ENCODE results near the gene GLCCI1. TPM values are rescaled to one million over a fixed set of nuclear protein-coding genes. Genes with fewer than 3 reads are reported as not detected.

GLCCI1 gene
- total RNA-seq = 2.1 and 2.8 TPM in 2 replicates

DNA sequence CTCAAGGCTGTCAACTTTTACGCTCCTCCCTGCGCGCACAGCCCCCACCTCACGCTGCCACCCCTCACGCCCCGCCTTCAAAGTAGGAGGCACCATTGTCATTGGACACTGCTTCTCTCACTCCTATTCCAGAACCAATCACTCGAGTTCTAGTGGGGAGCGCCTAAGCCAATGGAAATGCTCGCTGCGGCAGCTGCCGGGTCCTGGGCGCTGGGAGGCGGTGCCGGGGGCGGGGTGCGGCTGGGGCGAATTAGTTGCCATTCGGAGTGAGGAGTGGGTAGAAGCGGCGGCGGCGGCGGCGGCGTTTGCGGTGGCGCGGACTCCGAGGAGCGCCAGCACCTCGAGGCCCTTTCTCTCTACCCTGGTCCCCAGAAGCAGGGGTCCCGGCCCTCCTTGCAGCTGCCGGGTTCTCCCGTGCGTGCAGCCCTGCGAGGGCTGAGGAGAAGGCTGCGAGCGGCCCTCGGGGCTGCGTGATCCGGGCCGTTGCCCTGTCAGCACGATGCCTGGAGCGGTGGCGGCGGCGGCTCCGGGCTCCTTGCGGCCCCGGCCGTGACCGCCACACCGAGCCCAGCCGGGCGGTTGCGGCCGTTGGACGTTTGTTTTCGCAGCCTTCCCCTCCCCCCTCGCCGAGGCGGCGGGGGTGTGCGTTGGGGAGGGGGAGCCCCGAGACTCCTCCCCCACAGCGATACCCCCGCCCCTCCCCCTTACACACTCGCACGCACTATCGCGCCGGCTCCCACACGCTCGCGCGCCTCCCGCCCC lies at the start of gene GLCCI1:
GLCCI1 (plus strand) TSS at position 253 of the 762 bp plus-strand sequence. CDS start 555 bp downstream, outside the sequence.
- no peak for FAIRE-seq
- peak; percentile 91 for DNase-seq (ENCODE audit: low read depth)
- TF ChIP-seq, protein P1, sequence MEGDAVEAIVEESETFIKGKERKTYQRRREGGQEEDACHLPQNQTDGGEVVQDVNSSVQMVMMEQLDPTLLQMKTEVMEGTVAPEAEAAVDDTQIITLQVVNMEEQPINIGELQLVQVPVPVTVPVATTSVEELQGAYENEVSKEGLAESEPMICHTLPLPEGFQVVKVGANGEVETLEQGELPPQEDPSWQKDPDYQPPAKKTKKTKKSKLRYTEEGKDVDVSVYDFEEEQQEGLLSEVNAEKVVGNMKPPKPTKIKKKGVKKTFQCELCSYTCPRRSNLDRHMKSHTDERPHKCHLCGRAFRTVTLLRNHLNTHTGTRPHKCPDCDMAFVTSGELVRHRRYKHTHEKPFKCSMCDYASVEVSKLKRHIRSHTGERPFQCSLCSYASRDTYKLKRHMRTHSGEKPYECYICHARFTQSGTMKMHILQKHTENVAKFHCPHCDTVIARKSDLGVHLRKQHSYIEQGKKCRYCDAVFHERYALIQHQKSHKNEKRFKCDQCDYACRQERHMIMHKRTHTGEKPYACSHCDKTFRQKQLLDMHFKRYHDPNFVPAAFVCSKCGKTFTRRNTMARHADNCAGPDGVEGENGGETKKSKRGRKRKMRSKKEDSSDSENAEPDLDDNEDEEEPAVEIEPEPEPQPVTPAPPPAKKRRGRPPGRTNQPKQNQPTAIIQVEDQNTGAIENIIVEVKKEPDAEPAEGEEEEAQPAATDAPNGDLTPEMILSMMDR (IDR thresholded peaks at IDR 0.05; ENCODE audit: insufficient read depth, low read length, severe bottlenecking) = no peak
- Histone ChIP-seq H3K4me3 (ENCODE audit: low read depth, low read length) (peak within 1 kb of the TSS; percentile 87), H3K27me3 (ENCODE audit: control insufficient read depth, insufficient read depth, low read length) (no peaks in the 10 kb centered on the region), H3K36me3 (ENCODE audit: control insufficient read depth, insufficient read depth, low read length) (no peaks in the 10 kb centered on the region)

DNA sequence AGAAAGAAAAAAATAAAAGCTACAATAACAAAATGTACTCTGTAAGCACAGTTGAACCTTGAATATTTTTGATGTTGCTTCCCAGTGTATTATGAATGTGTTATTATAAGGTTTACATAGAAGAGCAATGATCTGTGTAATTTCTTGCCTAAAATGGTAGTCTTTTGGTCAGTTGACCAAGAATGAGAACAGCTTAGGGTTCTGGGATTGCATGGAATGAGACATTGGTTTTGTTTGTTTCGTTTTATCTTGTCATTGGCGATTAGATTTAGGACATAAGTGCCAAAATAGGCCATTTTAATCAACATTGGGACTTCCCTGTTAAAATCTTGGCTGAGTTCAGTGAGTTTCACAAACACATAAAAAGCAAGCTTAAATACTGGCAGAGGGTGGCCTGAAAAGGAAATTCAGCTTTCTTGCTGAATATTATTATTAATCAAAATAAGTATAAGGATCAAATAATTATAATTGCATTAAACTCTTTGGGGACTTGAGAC lies 49.1 kb upstream of the GLCCI1 start:
- TF ChIP-seq, protein P1 (IDR thresholded peaks at IDR 0.05; ENCODE audit: insufficient read depth, low read length, severe bottlenecking) = no peak
- FAIRE-seq (no peak), DNase-seq (ENCODE audit: low read depth) (no peak)
- Histone ChIP-seq H3K36me3 (ENCODE audit: control insufficient read depth, insufficient read depth, low read length) (no peaks in the 10 kb centered on the region), H3K4me3 (ENCODE audit: low read depth, low read length) (no peak overlapping the region), H3K27me3 (ENCODE audit: control insufficient read depth, insufficient read depth, low read length) (no peaks in the 10 kb centered on the region)

DNA sequence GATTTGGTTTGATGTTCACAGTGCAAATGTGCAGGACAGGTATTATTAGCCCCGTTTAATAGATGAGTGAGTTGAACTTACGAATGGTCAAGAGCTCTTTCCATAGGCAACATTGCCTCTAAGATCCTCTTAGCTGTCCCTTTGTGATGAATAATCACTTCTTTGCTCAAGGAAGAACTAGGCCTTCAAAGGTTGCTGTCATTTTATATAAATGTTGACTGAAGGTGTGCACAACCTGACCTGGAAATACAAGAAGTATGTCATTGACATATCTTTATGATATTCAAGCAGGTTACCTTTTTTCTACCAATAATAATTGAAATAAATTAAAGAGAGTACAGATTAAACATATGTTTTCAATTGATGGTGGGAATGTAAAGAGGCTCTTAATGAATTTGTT lies 48.5 kb upstream of the GLCCI1 start:
- no peak for DNase-seq (ENCODE audit: low read depth)
- TF ChIP-seq, protein P1 (IDR thresholded peaks at IDR 0.05; ENCODE audit: insufficient read depth, low read length, severe bottlenecking) = no peak
- H3K4me3 ChIP-seq (ENCODE audit: low read depth, low read length) = no peak overlapping the region
- no peak for FAIRE-seq
- H3K27me3 ChIP-seq (ENCODE audit: control insufficient read depth, insufficient read depth, low read length) = no peaks in the 10 kb centered on the region
- H3K36me3 ChIP-seq (ENCODE audit: control insufficient read depth, insufficient read depth, low read length) = no peaks in the 10 kb centered on the region

DNA sequence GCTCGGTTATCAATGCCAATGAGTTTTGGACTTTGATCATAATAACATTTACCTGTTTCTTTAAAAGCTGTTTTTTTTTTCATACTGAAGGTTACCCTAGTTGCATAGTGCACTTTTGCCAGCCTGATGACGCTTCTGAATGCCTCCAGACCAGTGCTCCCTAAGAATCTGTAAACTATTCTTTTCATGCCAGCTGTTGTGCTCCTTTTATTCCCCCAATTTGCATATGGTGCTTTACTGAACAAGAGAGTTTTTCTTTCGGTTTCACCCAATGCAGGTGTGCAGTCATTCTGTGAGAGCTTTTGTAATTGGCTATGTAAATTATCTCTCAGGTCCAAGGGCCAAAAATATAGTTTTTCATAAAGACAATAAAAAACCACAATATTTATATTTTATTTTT lies 48.1 kb upstream of the GLCCI1 start:
- FAIRE-seq (no peak), DNase-seq (ENCODE audit: low read depth) (no peak)
- Histone ChIP-seq H3K4me3 (ENCODE audit: low read depth, low read length) (no peak overlapping the region), H3K36me3 (ENCODE audit: control insufficient read depth, insufficient read depth, low read length) (no peaks in the 10 kb centered on the region), H3K27me3 (ENCODE audit: control insufficient read depth, insufficient read depth, low read length) (no peaks in the 10 kb centered on the region)
- TF ChIP-seq, protein P1 (IDR thresholded peaks at IDR 0.05; ENCODE audit: insufficient read depth, low read length, severe bottlenecking) = no peak

DNA sequence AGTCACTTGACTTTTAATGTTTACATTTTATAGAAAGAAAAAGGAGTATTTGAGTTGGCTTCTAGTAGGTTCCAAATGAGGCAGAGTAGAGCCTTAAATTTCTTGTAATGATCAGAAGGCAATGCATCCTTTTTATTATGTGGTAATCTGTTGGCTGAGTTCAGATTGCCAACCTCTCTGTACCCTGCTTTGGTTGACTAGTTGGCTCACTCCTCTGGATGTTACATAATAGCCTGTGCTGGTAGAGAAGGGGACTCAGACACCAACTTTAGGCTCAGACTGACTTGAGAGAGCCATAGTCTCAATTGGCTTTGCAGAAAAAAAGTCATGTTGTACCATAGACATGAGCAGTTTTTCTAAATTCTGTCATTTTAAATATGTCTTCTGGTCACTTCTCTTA lies 46.8 kb upstream of the GLCCI1 start:
- H3K36me3 ChIP-seq (ENCODE audit: control insufficient read depth, insufficient read depth, low read length) = no peaks in the 10 kb centered on the region
- H3K27me3 ChIP-seq (ENCODE audit: control insufficient read depth, insufficient read depth, low read length) = no peaks in the 10 kb centered on the region
- DNase-seq (ENCODE audit: low read depth) (no peak), FAIRE-seq (no peak)
- TF ChIP-seq, protein P1 (IDR thresholded peaks at IDR 0.05; ENCODE audit: insufficient read depth, low read length, severe bottlenecking) = no peak
- H3K4me3 ChIP-seq (ENCODE audit: low read depth, low read length) = no peak overlapping the region

Measured in bronchial epithelial cell (primary cell).